Measurements from ENCODE around the gene IFI16.
"Not testable (repeated sequence)": the region's sequence is repeated elsewhere in the genome, so short reads cannot be mapped to it uniquely, and the experiment has no call there.

Gene IFI16

GRCh38 chr1:159067699-159068621 is 58.3 kb downstream of the IFI16 start:
- no peak for DNase-seq

GRCh38 chr1:159068886-159069285 is 59.2 kb downstream of the IFI16 start:
- no peak for DNase-seq

- DNase-seq, result peak; percentile 50
Observed at GRCh38 chr1:159071970-159072582, 62.4 kb downstream of the IFI16 start.

- DNase-seq, result no peak
Observed at GRCh38 chr1:159076438-159077119, 66.9 kb downstream of the IFI16 start, which contains the start of gene AIM2. AIM2 (minus strand) TSS chr1:159076766; CDS start chr1:159073499, 3,267 bp downstream.

- no peak for DNase-seq
Observed at GRCh38 chr1:159077120-159077961, 67.6 kb downstream of the IFI16 start.

- no peak for DNase-seq
Observed at GRCh38 chr1:159079525-159079924, 69.8 kb downstream of the IFI16 start.

GRCh38 chr1:159081626-159082025 is 71.9 kb downstream of the IFI16 start:
- no peak for DNase-seq

- DNase-seq, result no peak
Observed at GRCh38 chr1:159083013-159083412, 73.3 kb downstream of the IFI16 start.

- no peak for DNase-seq
Observed at GRCh38 chr1:159084152-159084551, 74.4 kb downstream of the IFI16 start.

- no peak for DNase-seq
Observed at GRCh38 chr1:159084867-159085266, 75.2 kb downstream of the IFI16 start.

GRCh38 chr1:159088050-159088449 is 78.3 kb downstream of the IFI16 start:
- DNase-seq, result no peak

- DNase-seq, result no peak
Observed at GRCh38 chr1:159088546-159089183, 79.0 kb downstream of the IFI16 start.

- DNase-seq, result no peak
Observed at GRCh38 chr1:159089184-159089791, 79.6 kb downstream of the IFI16 start.

GRCh38 chr1:159090286-159091179 is 80.8 kb downstream of the IFI16 start:
- no peak for DNase-seq

GRCh38 chr1:159091180-159091560 is 81.5 kb downstream of the IFI16 start:
- DNase-seq, result no peak

- no peak for DNase-seq
Observed at GRCh38 chr1:159091607-159092031, 81.9 kb downstream of the IFI16 start.

GRCh38 chr1:159092036-159092760 is 82.5 kb downstream of the IFI16 start:
- no peak for DNase-seq

- DNase-seq, result no peak
Observed at GRCh38 chr1:159098596-159098995, 88.9 kb downstream of the IFI16 start.

- DNase-seq, result no peak
Observed at GRCh38 chr1:159100589-159100988, 90.9 kb downstream of the IFI16 start.

GRCh38 chr1:159103021-159103420 is 93.3 kb downstream of the IFI16 start:
- not testable (repeated sequence) for DNase-seq
